NCI-H345 treated with DMSO at 0.1 percent for 48 hours (cell line): ENCODE data around the gene MOV10L1.

Experiments used
- DNase-seq: peaks from one replicate; lab custom pipeline; 2025; ENCODE audit not compliant: unreplicated experiment; lab: John Stamatoyannopoulos, UW

The MOV10L1 gene

DNA sequence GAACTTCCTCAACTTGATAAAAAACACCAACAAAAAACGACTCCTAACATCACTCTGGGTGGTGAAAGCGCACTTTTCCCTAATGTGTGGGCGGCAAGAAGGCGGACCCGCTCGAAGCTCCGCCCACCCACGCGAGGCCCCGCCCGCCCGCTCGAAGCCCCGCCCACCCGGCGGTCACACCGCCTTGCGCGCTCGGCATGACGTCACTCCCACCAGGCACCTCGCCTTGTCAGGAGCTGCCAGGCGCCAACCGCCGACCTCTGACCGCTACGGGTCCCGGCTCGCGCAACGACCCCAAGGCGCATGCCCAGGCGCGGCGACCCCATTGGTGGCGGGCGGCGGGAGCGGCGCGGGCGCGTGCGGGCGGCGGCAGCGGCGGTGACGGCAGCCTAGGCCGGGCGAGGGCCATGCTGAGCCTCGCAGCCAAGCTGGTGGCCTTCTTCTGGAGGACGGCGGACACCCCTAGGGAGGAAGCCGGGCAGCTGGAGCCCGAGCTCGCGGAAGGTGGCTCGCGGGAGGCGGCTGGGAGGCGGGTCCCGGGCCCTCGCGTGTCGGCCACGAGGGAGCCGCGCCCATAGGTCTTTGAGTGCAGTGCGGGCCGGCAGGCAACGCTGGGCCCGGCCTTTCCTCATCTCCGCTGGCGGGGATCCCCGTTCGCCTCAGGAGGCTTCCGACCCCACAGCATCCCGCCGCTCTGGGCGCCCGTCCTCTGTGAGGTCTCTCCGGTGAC lies at the start of gene MOV10L1:
MOV10L1 (plus strand) TSS at position 325 of the 730 bp plus-strand sequence; CDS start at position 408, 83 bp downstream.
- DNase-seq: no peak

DNA sequence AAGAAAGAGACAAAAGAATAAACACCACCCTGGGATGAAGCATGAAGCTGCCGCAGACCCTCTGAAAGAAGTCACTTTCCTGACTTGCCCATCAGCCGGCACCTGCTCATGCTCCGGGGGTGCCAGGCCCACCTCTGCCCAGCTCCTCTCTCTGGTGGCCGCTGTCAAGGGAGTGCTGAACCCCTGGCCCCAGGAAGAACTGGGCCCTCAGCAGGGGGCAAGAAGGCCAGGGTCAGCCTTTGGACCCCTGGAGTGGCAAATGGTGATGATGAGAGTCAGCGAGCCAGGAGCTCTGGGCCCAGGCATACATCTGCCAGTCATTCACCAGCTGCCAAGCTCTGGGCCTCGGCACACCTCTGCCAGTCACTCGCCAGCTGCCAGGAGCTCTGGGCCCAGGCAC lies 49.1 kb upstream of the MOV10L1 start:
- no peak for DNase-seq

DNA sequence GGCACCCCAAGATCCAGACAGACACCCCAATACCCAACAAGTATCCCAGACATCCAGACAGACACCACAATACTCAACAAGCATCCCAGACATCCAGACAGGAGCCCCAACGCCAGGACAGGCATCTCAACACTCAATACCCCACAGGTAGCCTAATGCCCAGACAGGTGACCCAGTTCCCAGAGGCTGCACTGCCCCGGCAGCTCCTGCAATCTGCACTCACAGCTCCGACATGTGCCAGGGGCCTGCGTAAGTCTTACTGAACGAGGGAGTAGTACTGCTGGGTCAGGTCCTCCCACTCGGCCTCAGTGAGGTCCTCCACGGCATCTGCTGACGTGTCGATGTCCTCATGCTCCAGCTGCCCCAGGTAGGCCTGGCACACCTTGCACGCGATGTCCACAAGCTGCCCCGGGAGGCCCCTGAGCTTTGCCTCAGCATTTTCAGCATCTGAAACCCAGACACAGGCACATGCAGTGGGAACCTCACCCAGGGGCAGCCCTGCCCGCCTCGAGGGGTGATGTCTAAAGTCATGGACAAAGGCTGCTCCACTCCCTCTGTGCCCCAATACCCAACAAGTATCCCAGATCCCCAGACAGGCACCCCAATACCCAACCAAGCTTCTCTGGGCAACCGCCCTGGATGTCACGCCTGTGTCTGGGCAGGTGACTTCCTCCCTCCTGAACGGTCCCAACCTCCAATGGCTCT lies 48.3 kb upstream of the MOV10L1 start:
- DNase-seq: no peak

DNA sequence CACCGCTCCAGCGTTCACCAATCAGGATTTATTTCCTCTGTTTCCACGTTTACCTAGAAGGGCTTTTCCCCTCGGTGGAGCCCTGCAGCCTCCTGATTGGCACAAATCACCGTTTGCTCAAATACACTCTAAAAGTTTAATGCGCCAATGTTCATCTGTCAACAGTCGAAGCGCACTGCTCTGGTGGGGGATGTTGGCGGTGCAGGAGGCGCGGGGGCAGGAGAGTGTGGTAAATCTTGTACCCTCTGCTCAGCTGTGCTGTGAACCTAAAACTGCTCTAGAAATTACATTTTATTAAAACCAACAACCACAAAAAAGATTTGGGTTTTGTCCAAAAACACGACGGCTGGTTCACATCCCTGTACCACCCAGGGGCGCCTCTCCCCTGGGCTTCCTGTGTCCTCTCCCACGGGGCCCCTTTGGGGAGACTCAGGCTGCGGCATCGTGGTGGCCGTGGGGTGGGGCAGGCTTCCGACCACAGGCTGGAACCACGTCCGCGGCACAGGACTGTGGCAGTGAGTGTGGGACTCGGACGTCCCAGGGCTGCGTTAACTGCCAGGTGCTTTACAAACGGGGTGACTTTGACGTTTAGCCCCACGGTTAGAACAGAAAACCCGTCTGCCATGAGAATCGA lies 45.2 kb upstream of the MOV10L1 start:
- DNase-seq: no peak

DNA sequence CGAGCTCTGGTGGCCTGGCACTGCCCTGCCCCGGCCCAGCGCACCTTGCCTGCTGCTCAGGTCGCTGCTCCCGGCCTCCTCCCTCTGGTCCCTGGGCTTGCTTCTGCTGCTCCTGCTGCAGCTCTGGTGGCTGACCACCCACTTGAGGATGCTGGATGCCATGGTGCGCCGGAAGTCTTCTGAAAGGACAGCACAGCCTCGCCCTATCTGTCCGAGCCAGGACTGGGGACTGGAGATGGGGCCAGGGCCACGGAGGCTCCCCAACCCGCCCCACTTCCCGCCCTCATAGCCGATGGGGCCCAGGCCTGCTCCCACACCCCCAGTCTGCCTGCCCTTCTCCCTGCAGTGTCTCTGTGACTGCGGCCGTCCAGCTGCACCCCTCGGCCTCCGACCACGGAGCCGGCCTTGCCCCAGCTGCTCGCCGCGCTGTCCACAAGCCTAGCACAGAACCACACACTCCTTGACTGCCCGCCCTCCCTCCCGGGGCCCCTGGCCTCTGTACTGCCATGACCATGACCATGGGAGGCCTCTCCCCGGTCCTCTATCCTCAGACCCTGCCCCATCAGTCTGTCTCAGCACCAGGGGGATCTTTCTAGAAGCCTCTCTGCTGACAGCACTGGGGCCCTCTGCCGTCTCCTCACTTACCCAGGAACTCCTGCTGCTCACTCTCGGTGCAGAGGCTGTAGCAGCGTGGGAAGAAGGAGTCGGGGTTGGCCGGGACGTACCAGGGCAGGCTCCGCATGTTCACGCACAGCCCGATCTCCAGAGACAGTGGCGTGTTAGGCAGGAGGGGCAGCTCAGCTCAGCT lies 44.4 kb upstream of the MOV10L1 start:
- no peak for DNase-seq

DNA sequence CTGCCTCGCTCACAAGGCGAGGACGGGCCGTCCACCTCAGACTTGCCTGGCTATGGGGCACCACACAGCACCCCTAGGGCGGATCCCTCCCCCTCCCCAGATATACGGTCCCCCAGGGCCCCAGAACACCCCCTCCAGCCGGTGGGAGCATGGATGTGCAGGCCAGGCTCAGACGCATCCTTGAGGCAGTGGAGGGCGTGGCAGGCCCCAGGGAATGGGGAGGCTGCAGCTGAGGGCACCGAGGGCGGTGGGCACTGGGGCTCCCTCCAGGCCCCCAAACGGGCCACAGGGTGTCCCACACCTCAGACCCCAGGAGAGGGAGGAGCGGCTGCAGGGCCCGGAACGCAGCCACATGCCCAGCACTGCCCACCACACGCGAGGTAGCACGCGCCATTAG lies 43.8 kb upstream of the MOV10L1 start:
- DNase-seq: no peak

DNA sequence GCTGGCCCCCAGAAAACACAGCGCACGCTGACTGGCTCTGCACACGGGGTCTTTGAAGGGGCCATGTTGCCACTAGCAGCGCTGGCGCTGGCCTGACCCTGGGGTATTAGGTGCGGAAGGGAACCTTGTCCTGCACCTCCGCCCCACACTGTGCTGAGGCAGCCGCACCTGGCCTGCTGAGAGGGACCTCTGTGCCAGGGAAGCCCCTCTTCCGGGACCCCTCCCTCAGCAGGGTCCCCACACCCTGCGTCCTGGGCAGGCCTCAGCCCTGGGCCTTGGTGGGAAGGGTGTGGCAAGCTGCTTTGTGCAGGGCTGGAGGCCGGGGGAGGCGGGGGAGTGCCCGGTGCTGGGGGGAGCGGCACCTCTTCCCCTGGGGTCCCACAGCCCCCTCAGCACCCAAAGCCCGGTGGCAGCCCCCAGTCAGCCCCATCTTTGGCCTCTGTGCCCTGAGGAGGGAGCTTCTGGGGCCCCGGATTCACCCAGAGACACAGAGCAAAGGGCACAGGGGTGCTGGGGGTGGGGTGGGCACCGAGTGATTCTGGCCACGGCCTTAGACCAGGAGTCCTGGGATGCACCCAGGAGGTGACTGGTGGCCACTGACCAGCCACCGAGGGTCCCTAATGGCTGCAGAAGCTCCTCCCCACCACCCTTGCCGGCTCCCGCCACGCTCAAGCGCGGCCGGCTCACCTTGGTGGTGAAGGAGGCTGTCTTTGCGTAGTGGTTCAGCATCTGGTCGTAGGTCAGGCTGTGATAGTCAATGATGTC lies 43.1 kb upstream of the MOV10L1 start:
- no peak for DNase-seq

DNA sequence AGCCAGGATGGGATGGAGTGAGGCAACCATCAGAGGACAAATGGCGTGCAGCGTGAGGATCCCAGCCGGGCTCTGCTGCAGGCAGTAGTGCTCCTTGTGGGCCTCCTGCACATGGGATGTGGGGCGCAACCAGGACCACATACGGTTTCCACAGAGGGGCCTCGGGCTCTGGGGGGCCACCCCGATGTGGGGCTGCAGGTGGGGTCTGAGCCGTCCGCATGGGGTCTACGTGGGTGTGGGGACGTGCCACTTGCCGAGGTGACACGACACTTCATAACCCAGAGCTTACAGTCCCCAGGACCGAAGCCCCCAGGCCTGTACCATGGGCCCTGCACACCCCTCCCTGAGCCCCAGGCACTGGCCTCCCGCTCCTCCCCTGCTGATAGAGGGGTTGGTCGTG lies 42.5 kb upstream of the MOV10L1 start:
- DNase-seq: no peak

DNA sequence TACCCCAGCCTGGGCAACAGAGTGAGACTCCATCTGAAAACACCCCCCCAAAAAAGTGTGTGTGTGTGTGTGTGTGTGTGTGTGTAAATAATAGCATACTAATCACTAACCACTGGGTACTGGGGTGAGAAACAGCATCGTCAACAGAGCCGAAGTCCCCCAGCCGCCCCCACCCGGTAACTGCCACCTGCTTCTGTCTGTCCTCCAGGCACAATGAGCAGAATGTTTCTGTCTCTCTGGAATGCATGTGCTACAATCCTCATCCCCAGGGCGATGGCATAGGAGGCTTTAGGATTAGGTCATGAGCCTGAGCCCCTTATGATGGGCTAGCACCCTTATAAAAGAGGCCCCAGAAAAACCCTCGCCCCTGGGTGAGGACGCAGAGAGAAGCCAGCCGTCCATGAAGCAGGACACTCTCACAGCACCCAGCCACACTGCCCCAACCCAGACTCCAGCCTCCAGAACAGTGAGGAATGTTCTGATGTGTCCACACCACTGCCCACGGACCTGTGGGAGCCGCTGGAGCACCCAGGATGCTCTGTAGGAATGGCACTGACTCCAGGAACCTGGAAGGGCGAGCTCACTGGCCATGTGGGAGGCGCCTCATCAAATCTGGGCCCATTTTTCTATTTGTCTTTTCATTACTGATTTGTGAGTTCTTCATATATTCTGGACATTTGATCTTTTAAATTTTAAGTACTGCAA lies 41.6 kb upstream of the MOV10L1 start:
- no peak for DNase-seq

DNA sequence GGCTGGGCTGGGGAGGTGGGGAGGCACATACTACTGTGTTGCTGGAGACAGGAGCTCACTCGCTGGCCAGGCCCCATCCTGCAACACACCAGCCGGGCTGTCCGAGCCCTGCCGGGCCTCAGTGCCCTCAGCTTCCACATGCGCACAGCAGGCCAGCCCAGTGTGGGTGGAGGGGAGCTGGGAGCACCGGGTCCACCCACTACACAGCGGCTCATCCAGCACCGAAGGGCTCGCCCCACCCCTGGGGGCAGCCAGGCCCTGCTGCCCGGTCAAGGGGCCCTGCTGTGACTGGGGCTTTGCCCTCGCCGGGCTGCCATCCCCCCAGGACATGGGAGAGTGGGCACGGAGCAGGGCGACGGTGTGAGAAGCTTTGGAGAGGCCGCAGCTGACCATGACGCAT lies 41.0 kb upstream of the MOV10L1 start:
- no peak for DNase-seq

DNA sequence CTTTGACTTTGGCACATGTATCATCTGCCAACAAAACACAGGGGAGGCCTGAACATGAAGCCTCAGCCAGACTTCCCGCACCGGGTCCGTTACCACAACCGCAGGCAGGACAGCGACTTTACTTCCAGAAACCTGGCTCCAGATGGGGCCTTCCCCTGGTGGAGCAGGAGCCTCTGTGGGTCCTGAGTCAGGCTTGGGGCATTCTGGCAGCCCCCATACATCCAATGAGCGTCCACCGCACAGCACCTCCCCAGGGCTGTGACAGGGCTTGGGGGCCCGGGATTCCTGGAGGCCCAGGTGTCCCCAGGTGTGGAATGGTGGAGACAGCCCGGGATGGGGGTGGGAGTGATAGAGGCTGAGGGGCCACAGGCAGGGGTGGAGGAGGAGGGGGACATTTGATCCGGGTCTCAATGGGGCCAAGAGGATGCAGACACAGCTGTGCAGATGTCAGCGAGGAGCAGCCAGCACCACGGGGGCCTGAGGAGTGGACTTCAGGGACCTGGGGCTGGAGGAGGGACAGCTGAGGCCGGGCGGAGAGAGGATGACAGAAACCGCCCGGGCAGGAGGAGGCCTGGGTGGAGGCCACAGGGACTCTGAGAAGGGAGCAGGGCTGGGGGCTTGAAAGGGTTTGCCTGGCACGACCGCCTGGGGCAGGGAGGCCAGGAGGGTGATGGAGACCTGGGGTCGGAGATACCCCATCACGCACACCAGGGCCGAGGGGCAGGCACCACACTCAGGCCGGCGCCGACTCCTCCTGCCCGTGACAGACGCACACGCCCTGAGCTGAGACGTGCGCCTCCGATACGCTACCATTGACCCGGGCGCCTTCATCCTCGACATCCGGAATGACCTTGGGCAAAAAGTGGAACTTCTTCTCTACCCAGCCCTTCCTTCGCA lies 40.3 kb upstream of the MOV10L1 start:
- DNase-seq: no peak

DNA sequence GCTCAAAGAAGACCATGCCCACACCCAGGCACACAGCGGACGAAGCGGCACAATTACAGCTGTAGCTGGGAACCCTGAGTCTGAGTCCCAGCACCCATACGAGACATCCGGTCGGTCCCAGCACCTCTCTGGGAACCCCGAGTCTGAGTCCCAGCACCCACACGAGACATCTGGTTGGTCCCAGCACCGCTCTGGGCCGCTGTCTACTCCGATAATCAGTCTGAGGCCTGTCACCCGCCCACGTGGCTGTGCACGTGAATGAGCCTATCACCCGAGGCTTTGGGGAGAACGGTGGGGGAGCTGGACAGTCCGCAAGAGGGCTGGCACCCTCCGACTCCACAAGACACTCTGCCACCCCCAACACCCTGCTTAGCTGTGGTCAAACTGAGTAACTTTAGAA lies 37.9 kb upstream of the MOV10L1 start:
- DNase-seq: no peak

DNA sequence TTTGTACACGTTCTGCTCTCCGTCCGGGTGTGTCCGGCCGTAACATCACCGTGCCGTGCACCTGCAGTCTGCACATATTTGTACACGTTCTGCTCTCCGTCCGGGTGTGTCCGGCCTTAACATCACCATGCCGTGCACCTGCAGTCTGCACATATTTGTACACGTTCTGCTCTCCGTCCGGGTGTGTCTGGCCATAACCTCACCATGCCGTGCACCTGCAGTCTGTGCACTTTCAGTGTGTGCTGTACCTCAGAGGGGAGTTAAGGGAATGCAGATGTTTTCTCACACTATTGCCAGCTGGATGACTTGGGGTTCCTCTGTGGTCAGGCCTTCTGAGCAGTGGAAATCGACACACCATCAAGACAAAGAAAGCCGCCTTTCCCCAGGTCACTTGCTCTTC lies 35.9 kb upstream of the MOV10L1 start:
- no peak for DNase-seq

DNA sequence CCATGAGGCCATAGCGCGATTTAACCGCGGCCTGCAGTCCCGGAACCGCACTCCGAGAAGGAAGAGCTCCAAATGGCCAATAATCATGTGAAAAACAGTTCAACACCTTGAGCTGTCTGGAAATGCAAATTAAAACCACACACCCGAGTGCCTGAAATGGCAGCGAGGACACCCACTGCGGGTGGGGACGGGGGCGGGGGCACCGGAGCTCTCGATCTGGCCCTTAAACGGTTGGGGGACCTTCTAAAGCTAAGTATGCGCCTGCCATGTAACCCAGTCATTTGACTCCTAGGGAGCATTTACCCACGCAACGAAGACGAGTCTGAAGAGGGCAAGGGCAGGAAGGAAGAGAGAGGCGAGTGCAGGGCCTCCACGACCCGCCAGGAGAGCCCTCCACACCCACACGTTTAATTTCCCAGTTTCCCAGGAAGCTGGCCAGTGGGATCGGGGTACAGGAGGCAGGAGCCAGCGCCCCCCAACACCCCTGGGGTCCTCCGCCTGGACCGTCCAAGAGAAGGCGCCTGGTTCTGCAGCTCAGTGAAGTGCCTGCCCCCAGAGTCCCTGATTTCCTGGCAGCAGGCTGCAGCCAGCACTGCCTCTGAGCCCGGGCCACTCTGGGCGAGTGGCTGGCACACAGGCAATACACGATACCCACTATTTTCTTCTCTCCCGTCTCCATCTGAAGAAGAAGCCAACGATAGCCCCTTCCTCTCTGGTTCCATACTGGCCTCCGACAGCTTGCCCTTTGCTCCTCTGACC lies 33.4 kb upstream of the MOV10L1 start:
- no peak for DNase-seq

DNA sequence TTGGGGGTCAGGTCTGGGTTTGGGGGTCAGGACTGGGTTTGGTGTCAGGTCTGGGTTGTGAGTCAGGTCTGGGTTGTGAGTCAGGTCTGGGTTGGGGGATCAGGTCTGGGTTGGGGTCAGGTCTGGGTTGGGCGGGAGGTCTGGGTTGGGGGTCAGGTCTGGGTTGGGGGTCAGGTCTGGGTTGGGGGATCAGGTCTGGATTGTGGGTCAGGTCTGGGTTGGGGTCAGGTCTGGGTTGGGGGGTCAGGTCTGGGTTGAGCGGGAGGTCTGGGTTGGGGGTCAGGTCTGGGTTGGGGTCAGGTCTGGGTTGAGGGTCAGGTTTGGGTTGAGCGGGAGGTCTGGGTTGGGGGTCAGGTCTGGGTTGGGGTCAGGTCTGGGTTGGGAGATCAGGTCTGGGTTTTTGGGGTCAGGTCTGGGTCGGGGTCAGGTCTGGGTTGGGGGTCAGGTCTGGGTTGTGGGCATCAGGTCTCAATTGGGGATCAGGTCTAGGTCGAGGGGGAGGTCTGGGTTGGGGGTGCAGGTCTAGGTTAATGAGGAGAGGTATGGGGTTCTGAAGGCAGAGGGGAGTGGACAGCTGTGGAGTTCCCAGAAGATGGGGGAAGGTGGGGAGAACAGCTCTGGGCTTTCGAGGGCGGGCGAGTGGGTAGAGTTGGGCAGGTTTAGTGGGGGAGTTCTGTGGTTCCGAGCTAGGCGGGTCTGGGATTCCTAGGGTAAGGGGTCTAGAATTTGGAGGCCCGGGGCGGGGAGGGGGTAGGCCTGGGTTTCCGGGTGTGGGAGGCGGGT lies 32.3 kb upstream of the MOV10L1 start:
- DNase-seq: no peak

DNA sequence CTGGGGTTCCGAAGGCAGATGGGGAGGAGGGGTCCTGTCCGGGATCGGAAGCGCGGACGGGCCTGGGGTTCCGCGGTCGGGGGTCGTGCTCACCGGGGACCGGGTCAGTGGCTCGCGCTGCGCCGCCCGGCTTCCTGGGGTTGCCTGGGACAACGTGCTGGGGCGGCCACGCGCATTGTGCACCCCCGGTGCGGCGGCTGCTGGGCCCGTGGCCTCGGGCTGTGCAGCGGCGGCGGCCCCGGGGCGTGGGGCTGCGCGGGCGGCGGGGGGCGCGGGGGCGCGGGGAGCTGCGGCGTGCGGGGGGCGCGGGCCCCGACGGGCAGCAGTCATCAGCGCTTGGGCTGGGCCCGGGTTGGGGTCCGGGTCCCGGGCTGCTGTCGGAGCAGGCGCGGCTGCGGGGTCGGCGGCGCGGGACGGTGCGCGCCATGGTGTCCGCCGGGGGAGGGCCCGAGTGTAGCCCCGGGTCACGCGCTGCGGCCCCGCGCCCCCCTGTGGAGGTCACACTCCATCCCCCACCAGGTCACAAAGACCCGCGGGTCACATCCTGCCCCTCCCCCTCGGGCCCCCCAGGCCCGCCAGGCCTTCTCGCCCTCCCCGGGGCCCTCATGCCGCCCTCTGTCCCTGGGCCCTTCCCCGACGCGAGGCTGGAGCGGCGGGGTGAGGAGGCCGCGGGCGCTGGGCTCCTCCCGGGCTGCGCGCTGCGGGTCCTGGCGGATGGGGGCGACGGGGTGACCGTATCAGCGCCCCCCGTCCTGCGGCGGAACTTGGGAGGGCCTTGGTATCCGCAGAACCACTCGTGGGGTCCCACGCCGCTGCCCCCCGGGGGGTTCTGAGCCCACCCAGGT lies 31.5 kb upstream of the MOV10L1 start, which contains the start of gene TTLL8:
TTLL8 (minus strand) TSS at position 238 of the 845 bp plus-strand sequence.
- DNase-seq: no peak
